Activated CD4-positive, alpha-beta T cell treated with anti-CD3 and anti-CD28 coated beads, Interleukin-2, amount 50 U/mL, for 16 hours (primary cell): Measurements from ENCODE around the gene MDP1.

Experiments used
- DNase-seq: peaks from one replicate; pipeline ENCODE4 v3.0.0-alpha.2; 2020

Gene MDP1

DNA sequence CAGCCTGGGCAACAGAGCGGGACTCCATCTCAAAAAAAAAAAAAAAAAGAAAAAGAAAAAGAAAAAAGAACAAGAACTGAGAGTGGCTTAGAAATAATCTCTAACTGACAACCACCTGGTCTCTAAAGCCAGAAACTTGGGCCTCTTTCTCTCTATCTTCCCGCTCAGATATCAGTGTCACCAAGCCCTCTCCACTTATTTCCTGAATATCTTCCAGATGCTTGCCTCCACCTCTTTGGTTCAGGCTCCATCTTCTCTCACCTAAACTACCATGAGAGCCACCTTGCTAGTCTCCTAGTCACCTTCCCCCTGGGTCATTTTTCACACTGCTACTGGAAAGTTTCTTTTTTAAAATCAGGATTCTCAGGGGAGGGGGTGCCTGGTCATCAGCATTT is 18.8 kb downstream of the MDP1 start:
- no peak for DNase-seq

DNA sequence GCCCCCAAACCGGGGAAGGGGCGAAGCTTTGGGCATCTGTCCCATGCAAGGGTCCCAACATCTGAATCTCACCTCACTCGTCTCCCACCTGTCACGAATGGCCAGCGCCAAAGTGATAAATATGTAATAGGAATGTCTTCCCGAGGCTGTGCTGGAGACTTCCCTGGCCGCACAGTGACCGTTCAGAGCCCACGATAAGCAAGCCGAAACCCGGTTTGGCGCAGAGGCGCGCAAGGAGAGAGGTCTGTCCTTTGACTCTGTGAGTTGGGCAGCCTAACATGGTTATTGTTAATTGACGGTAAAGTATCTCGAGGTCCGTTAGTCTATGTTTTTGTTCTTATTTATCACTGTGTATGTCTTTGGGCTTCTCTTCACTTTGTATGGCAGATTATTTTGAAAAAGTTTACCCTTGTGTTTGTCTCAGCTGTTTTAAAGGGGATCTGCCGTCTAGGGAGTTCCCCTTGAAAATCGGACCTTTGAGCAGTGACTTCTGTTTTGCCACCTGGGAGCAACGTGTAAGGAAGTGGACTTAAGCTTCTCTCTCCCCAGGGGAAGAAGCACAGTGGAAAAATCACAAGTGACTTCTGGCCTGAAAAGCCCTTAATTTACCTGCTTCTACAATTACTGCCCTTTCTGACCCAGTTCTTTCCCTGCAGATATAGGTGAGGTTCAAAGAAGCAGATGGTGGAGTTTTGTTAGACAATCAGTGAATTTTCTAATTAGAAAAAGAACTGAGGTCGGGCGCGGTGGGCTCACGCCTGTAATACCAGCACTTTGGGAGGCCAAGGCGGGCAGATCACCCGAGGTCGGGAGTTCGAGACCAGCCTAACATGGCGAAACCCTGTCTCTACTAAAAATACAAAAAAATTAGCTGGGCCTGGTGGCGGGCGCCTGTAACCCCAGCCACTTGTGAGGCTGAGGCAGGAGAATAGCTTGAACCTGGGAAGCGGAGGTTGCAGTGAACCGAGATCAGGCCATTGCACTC is 19.5 kb downstream of the MDP1 start:
- DNase-seq: no peak

DNA sequence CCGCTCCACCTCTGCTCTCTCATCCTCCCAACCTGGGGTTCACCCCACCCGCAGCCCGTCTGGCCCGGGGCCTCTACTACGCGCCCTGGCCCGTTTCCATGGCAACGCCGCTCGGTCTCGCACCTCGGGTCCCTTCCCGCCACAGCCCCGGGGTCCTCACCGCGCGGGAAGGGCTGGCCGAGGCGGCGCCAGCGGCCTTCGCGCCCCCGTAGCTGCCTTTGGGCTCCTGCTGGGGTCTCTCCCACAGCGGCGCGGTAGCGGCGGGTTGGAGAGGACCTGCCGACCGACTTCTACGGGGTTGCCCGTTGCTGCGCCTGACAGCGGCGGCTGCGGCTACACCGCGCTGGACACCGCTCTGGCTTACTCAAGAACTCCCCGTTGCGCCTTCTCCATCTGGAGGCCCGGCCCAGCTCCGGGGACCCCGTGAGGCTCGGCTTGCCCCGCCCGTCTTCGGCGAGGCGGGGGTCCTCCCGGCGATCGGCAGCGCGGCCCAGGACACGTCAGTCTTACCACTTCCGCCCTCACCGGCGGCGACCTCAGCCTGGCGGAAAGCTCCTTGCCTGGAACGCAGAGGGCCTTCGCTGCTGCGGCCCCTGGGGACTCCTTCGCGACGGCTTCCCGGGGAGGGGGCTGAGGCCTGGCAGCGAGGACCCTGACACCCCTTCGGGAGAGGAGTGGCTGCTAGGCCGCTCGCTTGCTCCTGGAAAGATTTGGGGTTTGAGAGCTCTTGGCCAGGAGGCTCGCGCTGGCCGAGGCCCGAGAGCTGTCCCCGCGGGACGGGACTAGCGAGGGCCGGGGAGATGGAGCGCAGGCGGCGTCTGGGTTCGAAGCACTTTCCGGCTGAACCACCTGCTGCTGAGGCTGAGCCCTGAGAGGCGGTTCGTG is 20.4 kb downstream of the MDP1 start, which contains the start of gene TM9SF1:
TM9SF1 (minus strand) TSS at position 256 of the 885 bp plus-strand sequence. CDS start 422 bp downstream, outside the sequence.
- peak; percentile 91 for DNase-seq

DNA sequence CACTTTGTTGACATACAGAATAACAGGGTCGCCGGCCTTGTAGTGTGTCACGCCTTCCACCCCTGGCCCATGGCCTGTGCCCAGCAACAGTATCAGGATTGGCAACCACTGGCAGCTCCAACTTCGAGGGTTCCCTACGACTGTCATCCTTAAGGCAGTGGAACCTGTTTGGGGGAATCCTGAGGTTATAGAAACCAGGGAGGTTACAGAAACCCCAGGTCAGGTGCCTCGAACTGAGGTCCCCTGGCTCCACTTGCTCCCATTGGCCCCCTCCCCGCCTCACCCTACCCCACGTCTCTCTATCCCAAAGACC is 21.0 kb downstream of the MDP1 start:
- no peak for DNase-seq

DNA sequence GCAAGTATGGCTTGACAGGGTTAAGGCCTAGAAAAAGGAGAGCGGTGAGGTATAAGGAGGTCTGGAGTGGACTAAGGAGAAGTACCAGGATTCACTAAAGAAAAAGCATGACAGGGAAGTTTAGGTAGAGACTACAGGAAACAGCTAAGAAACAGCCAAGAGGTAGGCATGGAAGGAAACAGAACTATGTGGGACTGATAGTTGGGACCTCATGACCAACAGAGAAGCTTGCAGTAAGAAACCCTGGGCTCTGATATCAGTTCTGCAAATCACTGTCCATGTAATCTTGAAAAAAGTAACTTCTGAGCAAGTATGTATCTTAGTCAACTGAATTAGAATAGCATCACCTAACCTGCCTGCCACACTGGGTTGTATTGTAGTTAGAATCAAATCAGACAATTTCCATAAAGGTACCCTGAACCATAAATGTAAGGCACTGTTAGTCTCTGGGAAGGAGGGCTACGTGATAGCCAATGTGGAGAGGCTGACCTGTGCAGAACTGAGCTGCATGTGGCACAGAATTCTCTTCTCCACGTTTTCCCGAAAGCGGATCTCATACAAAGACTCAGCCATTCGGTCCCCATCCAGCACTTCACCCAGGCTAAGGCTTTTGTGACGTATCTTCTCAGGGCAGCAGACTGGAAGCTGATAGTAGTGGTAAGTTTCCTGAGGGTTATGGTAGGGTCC is 21.5 kb downstream of the MDP1 start:
- DNase-seq: no peak

DNA sequence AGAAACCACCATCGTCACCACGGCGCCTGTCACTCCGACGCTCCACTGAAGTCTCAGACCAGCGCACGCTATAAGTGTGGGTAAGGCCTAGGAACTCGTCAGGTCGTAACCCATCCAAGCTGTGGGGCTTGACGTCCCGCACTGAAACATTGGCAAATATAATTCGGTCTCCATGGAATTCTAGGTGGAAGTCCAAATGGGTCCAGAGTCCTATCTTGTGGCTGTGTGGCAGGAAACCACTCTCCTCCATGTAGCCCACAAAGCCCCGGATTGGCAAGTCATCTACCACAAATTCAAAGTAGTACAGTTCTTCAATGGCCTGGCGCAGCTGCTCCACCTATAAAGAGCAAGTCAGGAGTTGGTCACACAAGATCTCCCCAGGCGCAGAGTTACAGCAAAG is 22.9 kb downstream of the MDP1 start:
- DNase-seq: no peak

DNA sequence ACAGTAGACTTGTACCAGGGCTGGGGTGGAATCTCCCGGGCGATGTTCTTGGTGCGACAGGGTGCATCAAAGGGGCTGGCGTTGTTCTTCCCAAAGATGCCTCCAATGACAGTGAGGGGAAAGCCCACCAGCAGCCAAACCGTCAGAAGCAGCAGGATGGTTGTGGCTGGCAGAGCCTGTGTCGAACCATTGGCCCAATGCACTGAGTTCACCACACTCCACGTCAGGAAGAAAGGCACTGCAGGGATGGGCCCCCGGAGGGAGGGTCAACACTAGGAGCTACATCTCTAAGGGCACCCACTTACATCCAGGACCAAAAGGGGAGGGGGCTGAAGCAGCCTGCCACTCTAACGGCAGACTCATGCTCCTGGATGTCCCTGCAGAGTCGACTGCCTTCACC is 25.4 kb downstream of the MDP1 start:
- DNase-seq: no peak

DNA sequence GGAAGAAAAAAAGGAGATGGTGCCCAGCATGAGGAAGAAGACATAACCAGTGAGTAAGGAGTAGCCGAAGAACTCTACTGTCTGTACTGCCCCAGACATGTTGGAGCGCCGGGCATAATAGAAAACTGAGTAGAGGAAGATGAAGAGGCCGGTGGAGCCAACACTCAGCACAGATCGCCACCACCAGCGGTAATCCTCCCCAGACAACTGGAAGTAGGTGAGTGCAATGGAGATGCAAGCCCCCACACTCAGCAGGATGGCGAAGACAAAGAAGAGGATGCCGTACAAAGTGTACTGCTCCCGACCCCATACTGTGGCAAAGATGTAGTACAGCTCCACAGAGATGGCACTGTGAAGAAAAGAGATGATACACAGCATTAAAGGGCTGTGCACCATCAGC is 26.4 kb downstream of the MDP1 start:
- DNase-seq: no peak

DNA sequence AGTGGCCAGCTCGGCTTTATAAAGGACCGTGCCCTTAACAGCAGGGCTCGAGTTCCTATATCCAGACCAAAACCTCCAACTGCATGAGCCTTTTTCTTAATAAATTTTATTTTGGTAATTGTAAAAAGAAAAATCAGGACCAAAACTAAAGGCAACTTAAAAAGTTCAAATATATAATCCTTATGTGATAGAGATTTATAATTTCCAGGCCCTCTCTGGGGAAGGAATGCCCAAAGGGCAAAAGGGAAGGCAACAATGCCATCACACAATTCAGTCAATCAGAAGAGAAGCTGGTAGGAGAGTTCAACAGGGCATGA is 26.8 kb downstream of the MDP1 start:
- DNase-seq: no peak

DNA sequence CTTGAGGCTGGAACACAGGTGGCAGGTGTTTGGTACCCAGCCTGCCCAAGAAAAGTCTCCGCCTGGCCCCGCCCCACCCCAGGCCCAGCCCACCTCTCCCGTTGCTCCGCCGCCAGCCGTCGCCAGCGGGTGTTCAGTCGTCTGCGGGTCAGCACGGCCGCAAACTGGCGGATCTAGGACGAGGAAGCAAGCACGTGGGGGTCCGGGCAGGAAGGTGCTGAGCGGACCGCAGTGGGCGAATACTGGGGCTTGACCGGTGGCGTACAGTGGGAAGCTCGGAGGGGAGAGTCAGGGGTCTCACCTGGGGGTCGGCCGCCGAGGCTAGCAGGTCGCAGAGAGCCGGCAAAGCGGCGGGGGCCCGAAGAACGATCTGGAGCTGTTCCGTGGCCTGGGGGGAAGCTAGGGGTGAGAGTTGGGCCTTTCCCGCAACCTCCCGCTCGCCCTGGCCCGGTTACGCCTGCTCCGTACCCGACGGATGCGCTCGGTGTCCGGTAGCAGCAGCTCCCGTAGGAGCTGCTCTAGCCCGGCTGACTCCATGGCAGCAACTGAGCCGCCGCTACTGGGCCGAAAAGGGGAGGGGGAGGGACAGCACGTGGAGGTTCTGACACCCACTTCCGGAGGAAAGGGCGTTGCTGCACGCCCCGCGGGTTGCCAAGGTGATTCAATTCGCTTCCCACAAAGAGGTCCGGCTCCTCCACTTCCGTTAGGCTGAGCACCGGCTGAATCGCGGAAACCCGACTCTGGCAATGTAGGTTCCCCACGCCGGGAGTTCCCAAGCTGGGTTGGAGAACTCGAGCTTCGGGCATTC is 27.4 kb downstream of the MDP1 start, which contains the start of gene IPO4:
IPO4 (minus strand) TSS at position 566 of the 808 bp plus-strand sequence; CDS start at position 537, 29 bp downstream.
- peak; percentile 97 for DNase-seq

DNA sequence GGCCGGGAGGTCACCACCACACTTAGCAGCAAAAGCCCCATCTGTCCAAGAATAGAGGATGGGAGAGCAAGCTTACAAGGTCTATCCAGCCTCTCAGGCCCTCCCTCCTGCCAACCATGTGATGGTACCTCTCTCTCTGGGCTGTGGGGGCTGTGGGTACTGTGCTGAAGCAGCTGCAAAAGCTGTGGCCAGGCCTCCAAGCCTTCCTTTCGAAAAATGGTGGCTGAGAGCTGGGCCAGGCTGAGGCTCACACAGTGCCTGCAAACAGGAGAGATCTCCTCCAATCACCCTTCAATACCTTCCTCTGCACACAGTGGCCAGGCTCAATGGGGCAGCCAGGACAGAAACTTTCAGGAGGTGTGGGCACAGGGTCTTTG is 28.3 kb downstream of the MDP1 start:
- no peak for DNase-seq

DNA sequence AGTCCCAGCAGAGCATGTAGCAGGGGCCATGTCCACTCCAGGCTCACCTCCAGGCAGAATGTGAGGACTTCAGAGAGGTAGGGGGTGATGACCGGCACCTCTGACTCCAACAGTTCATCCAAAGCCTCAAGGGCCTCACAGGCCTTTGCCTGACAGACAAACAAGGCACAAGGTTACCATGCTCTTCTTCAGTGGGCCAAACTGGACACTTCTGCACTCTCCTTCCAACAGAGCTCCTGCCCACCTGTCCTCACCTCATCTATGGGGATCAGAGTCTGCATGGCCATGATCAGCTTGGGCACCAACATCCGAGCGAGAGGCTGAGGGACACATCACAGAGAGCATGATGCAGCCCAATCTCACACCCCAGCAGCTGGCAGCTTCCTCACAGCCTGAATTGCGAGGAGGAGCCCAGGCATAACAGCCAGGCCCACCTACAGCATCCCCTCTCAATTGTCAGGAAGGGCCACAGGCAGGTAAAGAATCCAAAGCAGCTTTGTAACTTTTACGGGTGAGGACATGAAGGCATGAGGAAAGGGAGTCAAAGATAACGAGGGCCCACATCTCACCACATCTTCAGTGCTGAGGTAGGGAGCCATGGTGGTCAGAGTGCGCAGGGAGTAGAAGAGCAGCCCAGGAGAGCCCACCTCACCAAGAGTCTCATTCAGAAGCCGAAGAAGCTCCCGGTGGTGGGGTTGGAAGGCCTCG is 28.9 kb downstream of the MDP1 start:
- no peak for DNase-seq

DNA sequence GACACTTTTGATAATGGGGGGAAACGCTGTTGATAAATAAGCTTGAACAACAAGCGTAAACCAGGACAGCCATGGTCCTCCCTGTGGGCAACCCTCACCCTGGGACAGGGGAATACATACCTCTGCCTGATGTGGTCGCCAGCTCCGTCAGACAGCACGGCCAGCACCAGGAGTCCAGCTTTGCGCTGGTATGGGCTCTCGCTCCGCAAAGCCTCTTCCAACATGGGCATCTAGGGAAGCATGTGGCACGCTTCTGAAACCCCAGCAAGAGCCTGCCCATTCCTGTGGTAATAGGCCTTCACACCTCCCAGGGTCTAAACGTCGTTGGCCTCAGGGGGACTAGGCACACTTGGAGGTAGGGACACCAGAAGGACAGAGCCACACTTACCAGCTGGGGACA is 30.1 kb downstream of the MDP1 start:
- DNase-seq: no peak

DNA sequence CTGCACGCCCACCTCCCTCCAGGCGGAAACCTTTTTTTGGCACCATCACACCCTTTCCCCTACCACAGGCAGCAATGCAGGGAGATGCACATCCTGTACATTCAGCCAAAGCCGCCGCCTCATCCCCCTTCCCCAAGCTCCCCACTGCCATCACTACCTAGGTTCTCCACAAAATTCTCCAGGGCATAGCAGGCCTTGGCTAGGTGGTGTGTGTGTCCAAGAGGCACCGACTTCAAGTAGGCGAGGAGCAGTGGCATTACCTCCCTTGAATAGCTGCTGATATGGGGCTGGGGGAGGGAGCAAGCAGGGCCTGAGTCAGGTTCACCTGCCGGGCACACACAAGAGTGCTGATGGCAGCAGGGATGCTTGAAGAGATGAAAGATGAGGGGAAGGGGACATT is 30.8 kb downstream of the MDP1 start:
- DNase-seq: no peak

DNA sequence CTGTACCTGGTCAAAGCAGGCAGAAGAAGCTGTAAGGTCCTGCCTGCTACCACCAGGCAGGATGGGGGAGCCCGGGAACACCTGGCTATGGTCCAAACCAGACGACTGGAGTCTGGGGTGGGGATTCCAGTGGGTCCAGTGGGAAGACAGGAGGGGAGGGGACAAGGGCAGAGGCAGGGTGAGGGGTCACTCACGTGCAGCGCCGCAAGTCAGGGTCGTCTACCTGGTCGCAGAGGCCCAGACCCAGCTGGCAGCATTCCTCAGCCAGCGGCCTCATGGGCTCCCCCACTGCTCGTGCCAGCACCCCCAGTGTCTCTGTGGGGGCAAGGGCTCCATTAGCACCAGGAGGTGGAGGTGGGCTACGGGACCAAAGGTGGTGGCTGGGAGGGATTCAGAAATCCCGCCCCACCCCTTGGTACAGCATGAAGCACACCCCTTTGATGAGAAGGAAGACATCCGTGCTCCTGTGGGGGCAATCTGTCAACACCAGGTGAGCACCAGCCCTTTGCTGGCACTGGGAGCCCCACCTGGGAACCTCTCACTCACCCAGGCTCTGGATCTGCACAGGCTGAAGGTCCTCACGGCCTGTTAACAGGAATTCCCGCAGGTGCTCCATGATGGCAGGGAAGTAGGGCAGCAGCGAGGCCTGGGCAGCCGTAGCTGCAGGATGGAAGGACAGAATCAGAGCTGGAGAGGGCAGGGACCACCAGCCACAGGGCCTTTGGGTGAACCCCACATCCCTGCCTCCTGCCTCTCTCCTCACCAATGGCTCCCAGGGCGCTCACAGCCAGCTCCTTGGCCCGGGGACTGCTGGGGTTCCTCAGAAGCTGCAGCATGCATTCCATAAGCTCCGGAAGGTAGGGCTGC is 31.5 kb downstream of the MDP1 start:
- no peak for DNase-seq

DNA sequence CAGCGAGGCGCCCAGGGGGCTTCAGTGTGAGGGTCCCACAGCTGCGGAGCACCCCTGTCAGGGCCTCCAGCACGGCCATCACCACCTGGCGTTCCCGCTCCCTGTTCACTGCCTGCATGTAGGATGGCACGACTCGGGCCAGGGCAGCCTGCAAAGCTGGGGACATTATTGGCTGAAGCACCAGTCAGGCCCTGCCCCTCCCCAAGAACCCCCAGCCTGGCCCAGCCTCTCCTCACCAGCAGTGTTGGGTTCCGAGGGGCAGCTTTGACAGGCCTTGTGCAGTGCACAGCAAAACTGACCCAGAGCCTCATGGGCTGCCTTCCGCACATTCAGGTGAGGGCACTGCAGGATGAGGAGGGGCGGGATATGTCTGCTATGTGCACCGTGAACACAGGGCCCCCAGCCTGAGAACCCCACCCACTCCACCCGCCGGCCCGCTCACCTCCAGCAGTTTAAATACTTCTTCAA is 32.8 kb downstream of the MDP1 start:
- DNase-seq: no peak

DNA sequence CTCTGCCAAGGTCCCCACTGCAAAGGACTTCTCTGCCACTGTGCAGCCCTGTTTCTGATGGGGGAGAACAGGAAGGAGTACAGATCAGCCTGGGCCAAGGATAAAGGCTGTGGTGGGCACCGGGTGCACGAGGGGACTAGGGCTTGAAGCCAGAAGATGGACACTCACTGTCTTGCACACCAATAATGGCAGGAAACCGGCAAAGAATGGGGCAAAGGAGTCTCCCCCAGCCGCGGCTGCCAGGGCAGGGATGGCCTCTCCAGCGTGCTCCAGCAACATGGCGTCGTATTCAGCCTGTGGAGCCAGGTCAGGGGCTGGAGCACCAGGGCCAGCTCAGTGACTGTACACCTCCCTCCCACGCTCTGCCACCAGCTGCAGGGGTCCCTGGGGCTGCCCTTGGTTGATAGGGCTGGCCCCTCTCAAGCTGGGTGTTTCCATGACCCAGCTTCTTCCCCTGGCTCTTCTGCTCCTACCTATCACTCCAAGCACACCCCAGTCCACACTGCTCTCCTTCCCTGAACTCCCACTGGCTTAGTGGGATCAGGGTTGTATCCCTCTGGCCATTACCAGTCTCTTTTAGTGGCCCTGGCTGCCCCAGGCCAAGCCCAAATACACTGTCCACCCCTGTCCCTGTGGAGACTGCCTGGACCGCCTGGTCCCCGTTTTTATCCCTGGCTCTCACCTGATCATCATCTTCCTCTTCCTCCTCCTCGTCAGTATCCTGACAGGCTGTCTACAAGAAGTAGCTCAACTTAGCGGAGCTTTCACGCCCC is 33.6 kb downstream of the MDP1 start:
- DNase-seq: no peak

DNA sequence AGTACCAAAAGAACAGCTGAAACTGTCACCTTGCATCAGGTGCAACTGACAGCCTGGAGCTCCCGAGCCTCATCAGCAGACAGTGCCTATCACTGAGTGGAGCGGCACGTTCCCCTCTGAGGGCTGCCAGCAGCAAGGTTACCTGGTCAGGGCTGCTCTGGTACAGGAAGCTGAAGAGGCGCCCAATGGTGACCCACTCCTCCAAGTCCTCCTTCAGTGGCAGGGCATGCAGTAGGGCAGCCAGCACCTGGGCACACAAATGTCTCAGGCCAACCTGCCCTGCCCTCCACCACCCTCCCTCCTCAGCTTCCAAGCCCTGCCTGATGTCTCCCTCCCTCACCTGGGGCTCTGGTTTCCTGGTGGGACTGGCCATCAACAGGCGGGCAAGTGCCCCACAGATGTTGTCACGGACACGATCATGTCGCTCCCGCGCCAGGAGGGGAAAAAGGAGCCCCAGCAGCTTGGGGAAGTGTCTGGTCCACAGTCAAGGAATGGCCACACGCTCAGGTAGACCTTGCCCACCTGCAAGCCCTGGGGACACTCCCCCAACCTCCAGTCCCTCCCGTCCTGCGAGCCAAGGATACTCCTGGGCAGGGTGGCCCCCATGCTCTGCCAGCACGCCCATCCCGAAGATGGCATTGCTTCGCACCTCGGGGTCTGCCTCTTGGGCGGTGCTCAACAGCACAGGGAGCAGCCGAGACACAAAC is 34.3 kb downstream of the MDP1 start:
- DNase-seq: no peak
